Duodenal mucosa (tissue), 2 donors: ENCODE measurements around the gene TSKU.

ENCODE experiments used
- H3K27ac ChIP-seq: one replicate; pipeline ENCODE4 v1.7.0; 2013; ENCODE audit warnings: low read depth, low read length
- H3K27me3 ChIP-seq, 2 donors: one replicate each; pipeline ENCODE4 v1.7.0; 2013; ENCODE audit warnings: low read length in 2 of 2, control low read depth in 1 of 2; ENCODE audit not compliant: insufficient read depth in 2 of 2, control insufficient read depth in 1 of 2
- H3K36me3 ChIP-seq, 2 donors: one replicate each; pipeline ENCODE4 v1.7.0; 2013; ENCODE audit warnings: low read length in 2 of 2, control low read depth in 1 of 2; ENCODE audit not compliant: insufficient read depth in 2 of 2, control insufficient read depth in 1 of 2
- H3K4me1 ChIP-seq, 2 donors: one replicate each; pipeline ENCODE4 v1.7.0; 2013; ENCODE audit warnings: low read length in 2 of 2, control low read depth in 1 of 2; ENCODE audit not compliant: insufficient read depth in 2 of 2, control insufficient read depth in 1 of 2
- H3K4me3 ChIP-seq, 2 donors: one replicate each; pipeline ENCODE4 v1.7.0; 2013; ENCODE audit warnings: low read length in 2 of 2, low read depth in 1 of 2
- H3K9ac ChIP-seq, 2 donors: one replicate each; pipeline ENCODE4 v1.7.0; 2013; ENCODE audit warnings: low read length in 2 of 2, low read depth in 1 of 2
- H3K9me3 ChIP-seq, 2 donors: one replicate each; pipeline ENCODE4 v1.7.0; 2013; ENCODE audit warnings: low read length in 2 of 2, control low read depth in 1 of 2; ENCODE audit not compliant: control insufficient read depth in 1 of 2

TSKU gene

DNA sequence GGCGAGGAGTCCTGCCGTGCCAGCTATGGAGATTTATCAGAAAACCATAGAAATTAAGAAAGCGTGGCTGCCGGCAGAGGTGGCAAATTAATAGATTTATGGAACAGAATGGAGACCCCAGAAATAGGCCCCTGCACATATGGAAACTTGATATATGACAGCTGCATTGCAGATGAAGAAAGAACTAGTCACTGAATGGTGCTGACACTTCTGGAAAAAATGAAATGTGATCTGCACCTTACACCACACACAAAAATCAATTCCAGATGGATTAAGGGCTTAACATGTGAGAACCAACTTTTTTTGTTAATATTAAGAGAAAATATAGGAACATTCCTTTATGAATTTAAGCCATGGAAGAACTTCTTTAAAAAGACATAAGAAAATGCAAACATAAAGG lies 40.3 kb upstream of the TSKU start:
- Histone ChIP-seq H3K4me1 (peaks cover 19 to 29% of the 10 kb centered on the region in 2 donors), H3K9ac (no peak overlapping the region), H3K4me3 (no peak overlapping the region), H3K27me3 (no peaks in the 10 kb centered on the region), H3K27ac (no peak overlapping the region), H3K9me3 (no peaks in the 10 kb centered on the region), H3K36me3 (no peaks in the 10 kb centered on the region)

GRCh38 chr11:76744186-76745043 lies 38.7 kb upstream of the TSKU start:
- no peak overlapping the region for H3K27ac ChIP-seq
- no peak overlapping the region for H3K4me3 ChIP-seq
- peak overlapping the region in 1 of 2 donors; percentile 18 for H3K9ac ChIP-seq
- no peaks in the 10 kb centered on the region for H3K27me3 ChIP-seq
- H3K9me3 ChIP-seq: no peaks in the 10 kb centered on the region
- no peaks in the 10 kb centered on the region for H3K36me3 ChIP-seq
- peaks cover 30 to 40% of the 10 kb centered on the region in 2 donors for H3K4me1 ChIP-seq

- no peaks in the 10 kb centered on the region for H3K9me3 ChIP-seq
- no peaks in the 10 kb centered on the region for H3K36me3 ChIP-seq
- H3K4me3 ChIP-seq: peak overlapping the region in 1 of 2 donors; percentile 48
- peak overlapping the region in 1 of 2 donors; percentile 20 for H3K9ac ChIP-seq
- peak overlapping the region; percentile 55 for H3K27ac ChIP-seq
- peaks cover 35 to 42% of the 10 kb centered on the region in 2 donors for H3K4me1 ChIP-seq
- H3K27me3 ChIP-seq: no peaks in the 10 kb centered on the region
Observed at GRCh38 chr11:76745044-76745376, 38.1 kb upstream of the TSKU start.

GRCh38 chr11:76745561-76746207 lies 37.5 kb upstream of the TSKU start:
- H3K9ac ChIP-seq: peak overlapping the region; percentile 20 to 44

DNA sequence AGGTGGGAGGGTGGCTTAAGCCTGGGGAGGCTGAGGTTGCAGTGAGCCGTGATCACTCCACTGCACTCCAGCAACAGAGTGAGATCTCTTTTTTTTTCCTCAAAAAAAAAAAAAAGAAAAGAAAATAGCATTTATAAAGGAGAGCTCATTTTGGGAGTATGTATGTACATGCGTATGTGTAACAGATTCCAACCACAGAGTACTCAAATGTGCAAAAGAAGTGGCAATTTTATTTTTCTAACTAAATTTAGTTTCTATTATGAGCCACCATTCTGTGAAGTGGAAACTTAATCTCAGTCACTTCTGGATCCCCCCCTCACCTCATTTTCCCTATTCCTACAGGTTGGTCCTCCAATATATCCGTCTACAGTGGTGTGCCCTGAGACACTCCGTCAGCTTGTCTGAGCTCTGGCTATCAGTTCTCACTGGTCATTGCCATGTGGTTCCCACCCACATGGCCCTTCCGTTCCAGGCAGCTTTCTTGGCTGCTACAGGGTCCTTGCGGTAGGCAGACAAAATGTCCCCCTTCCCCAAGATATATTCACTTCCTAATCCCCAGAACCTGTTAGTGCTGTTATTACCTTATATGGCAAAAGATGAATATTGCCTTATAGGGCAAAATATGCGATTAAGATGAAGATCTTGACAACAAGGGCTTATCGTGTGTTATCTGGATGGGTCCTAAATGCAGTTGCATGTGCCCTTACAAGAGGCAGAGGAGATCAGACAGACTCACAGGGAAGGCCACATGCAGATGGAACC lies 35.8 kb upstream of the TSKU start:
- Histone ChIP-seq H3K4me3 (no peak overlapping the region), H3K9ac (no peak overlapping the region), H3K4me1 (peaks cover 42 to 53% of the 10 kb centered on the region in 2 donors), H3K36me3 (no peaks in the 10 kb centered on the region), H3K27me3 (no peaks in the 10 kb centered on the region), H3K27ac (no peak overlapping the region), H3K9me3 (no peaks in the 10 kb centered on the region)

More at GRCh38 chr11:76745561-76746207, 37.5 kb upstream of the TSKU start:
- H3K27me3 ChIP-seq: no peaks in the 10 kb centered on the region
- H3K27ac ChIP-seq: peak overlapping the region; percentile 55
- H3K9me3 ChIP-seq: no peaks in the 10 kb centered on the region
- peaks cover 37 to 48% of the 10 kb centered on the region in 2 donors for H3K4me1 ChIP-seq
- no peaks in the 10 kb centered on the region for H3K36me3 ChIP-seq
- peak overlapping the region in 1 of 2 donors; percentile 48 for H3K4me3 ChIP-seq

GRCh38 chr11:76747915-76748860 lies 35.0 kb upstream of the TSKU start:
- H3K27ac ChIP-seq: peak overlapping the region; percentile 23
- H3K9ac ChIP-seq: peak overlapping the region; percentile 1 to 43
- no peaks in the 10 kb centered on the region for H3K27me3 ChIP-seq
- H3K4me3 ChIP-seq: no peak overlapping the region
- H3K36me3 ChIP-seq: no peaks in the 10 kb centered on the region
- H3K9me3 ChIP-seq: no peaks in the 10 kb centered on the region
- peaks cover 49 to 60% of the 10 kb centered on the region in 2 donors for H3K4me1 ChIP-seq

GRCh38 chr11:76748948-76749347 lies 34.2 kb upstream of the TSKU start:
- Histone ChIP-seq H3K36me3 (no peaks in the 10 kb centered on the region), H3K9me3 (no peaks in the 10 kb centered on the region), H3K9ac (no peak overlapping the region), H3K4me3 (no peak overlapping the region), H3K4me1 (peaks cover 45 to 54% of the 10 kb centered on the region in 2 donors), H3K27ac (no peak overlapping the region), H3K27me3 (no peaks in the 10 kb centered on the region)

GRCh38 chr11:76750067-76750466 lies 33.1 kb upstream of the TSKU start:
- no peaks in the 10 kb centered on the region for H3K36me3 ChIP-seq

DNA sequence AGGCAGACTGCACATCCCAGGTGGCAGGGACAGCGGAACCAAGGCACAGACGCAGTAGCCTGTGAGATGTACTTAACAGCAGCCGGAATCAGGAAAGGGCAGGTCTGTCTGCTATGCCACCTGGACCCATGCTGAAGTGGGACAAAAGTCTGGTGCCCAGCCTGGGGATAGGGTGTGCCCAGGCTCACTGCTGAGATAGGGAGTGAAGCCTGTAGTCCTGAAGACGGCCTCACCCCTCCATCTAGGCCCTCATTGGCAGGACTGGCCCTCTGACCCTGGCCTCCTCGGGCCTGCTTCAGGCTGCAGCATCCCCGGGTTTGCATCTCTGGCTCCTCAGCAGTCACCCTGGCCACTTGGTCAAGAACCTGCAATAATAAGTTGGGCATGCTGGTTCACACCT lies 32.4 kb upstream of the TSKU start:
- Histone ChIP-seq H3K4me1 (peaks cover 38 to 40% of the 10 kb centered on the region in 2 donors), H3K9ac (no peak overlapping the region), H3K9me3 (no peaks in the 10 kb centered on the region), H3K4me3 (no peak overlapping the region), H3K27ac (no peak overlapping the region), H3K36me3 (no peaks in the 10 kb centered on the region), H3K27me3 (no peaks in the 10 kb centered on the region)

More at GRCh38 chr11:76750067-76750466, 33.1 kb upstream of the TSKU start:
- Histone ChIP-seq H3K9me3 (no peaks in the 10 kb centered on the region), H3K27me3 (no peaks in the 10 kb centered on the region), H3K4me3 (no peak overlapping the region), H3K27ac (no peak overlapping the region), H3K9ac (no peak overlapping the region), H3K4me1 (peaks cover 45% of the 10 kb centered on the region in 2 donors)
